ENCODE results near the gene CHST8. TPM values are rescaled to one million over a fixed set of nuclear protein-coding genes. Genes with fewer than 3 reads are reported as not detected.

CHST8 gene
- total and polyA plus RNA-seq, 2 donors from 2014 or later = 0.28 TPM; not detected in 1

DNA sequence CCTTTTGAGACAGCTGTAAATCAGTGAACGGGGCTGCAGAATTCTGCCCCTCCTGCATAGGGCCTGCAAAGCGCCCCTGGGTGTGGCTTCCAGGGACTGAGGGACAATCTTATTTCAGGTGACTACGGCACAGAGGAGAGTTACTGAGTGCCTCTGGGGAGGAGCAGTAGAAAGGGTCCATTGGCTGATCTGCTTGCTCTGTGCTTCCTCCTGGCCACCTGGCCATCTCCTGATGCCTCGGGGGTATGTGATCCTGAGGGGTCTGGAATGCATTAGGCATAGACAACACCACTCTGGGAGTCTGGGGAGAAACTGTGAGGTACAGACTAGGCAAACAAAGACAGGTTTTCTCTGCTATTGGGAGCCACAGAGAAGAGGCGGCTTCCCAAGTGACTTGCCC lies 177.7 kb downstream of the CHST8 start:
- H3K4me3 ChIP-seq (ENCODE audit: low read length in 3 of 3) = no peak overlapping the region
- H3K4me1 ChIP-seq (ENCODE audit: control insufficient read depth in 2 of 3, insufficient read depth in 2 of 3, low read depth in 1 of 3, low read length in 3 of 3) = peaks cover 0 to 10% (median 7%) of the 10 kb centered on the region in 3 donors
- no peak for DNase-seq
- H3K27ac ChIP-seq (ENCODE audit: low read depth in 2 of 2, low read length in 2 of 2) = peak overlapping the region in 1 of 2 donors; percentile 2
- H3K9ac ChIP-seq (ENCODE audit: low read length in 3 of 3) = no peak overlapping the region
- peaks cover 0 to 3% (median 0%) of the 10 kb centered on the region in 3 donors for H3K36me3 ChIP-seq (ENCODE audit: control insufficient read depth in 2 of 3, insufficient read depth in 3 of 3, low read length in 3 of 3)
- intact Hi-C loops (cut with DNase I) = no loop called here
- no peaks in the 10 kb centered on the region for H3K27me3 ChIP-seq (ENCODE audit: control insufficient read depth, insufficient read depth, low read length)
- no peak for TF ChIP-seq CTCF (IDR thresholded peaks at IDR 0.05; ENCODE audit: borderline replicate concordance, extremely low read depth, insufficient read depth)
- no peak for FAIRE-seq
- no peaks in the 10 kb centered on the region for H3K9me3 ChIP-seq (ENCODE audit: control insufficient read depth in 2 of 3, insufficient read depth in 1 of 3, low read length in 3 of 3)

DNA sequence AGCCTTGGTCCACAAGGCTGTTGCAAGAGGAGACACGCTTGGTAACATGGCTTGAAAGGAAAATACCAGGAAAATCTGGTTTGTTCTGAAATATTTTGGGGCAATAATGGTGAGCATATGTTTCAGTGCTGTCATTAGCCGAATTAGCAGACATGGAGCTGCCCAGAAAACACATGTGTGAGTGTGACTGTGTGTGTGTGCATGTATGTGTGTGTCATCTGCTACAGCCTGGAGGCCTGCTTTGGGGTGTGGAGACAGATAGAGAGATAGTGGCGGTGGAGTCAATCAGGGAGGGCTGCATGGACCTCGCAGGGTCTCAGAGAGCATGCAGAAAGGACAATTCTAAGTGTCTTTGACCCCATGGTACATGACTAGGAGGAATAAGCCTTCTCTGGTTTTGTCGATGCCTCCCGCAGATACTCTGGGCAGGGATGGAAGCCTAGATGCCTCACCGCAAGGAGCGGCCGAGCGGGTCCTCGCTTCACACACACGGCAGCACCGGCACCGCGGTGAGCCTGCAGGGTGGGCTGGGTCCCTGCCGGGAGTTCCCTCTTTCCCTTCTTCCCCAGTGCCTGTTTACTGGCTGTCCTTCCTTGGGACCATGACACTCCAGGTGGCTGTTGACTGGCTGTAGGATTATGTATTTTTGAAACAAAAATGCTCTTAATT lies 178.4 kb downstream of the CHST8 start:
- peak in 1 of 5 donors; percentile 11 for DNase-seq
- Histone ChIP-seq H3K27me3 (ENCODE audit: control insufficient read depth, insufficient read depth, low read length) (no peaks in the 10 kb centered on the region), H3K4me1 (ENCODE audit: control insufficient read depth in 2 of 3, insufficient read depth in 2 of 3, low read depth in 1 of 3, low read length in 3 of 3) (peaks cover 0 to 9% (median 4%) of the 10 kb centered on the region in 3 donors), H3K9me3 (ENCODE audit: control insufficient read depth in 2 of 3, insufficient read depth in 1 of 3, low read length in 3 of 3) (no peaks in the 10 kb centered on the region), H3K36me3 (ENCODE audit: control insufficient read depth in 2 of 3, insufficient read depth in 3 of 3, low read length in 3 of 3) (peaks cover 0 to 3% (median 0%) of the 10 kb centered on the region in 3 donors), H3K27ac (ENCODE audit: low read depth in 2 of 2, low read length in 2 of 2) (no peak overlapping the region), H3K4me3 (ENCODE audit: low read length in 3 of 3) (no peak overlapping the region), H3K9ac (ENCODE audit: low read length in 3 of 3) (no peak overlapping the region)
- no peak for FAIRE-seq
- TF ChIP-seq CTCF (IDR thresholded peaks at IDR 0.05; ENCODE audit: borderline replicate concordance, extremely low read depth, insufficient read depth) = no peak
- intact Hi-C loops (cut with DNase I) = no loop called here

- FAIRE-seq = no peak
- DNase-seq = no peak
- H3K9ac ChIP-seq (ENCODE audit: low read length in 3 of 3) = no peak overlapping the region
- no peaks in the 10 kb centered on the region for H3K9me3 ChIP-seq (ENCODE audit: control insufficient read depth in 2 of 3, insufficient read depth in 1 of 3, low read length in 3 of 3)
- H3K4me3 ChIP-seq (ENCODE audit: low read length in 3 of 3) = no peak overlapping the region
- H3K36me3 ChIP-seq (ENCODE audit: control insufficient read depth in 2 of 3, insufficient read depth in 3 of 3, low read length in 3 of 3) = peaks cover 0 to 3% (median 0%) of the 10 kb centered on the region in 3 donors
- H3K27ac ChIP-seq (ENCODE audit: low read depth in 2 of 2, low read length in 2 of 2) = no peak overlapping the region
- H3K4me1 ChIP-seq (ENCODE audit: control insufficient read depth in 2 of 3, insufficient read depth in 2 of 3, low read depth in 1 of 3, low read length in 3 of 3) = peaks cover 0 to 9% (median 4%) of the 10 kb centered on the region in 3 donors
- intact Hi-C loops (cut with DNase I) = no loop called here
- TF ChIP-seq CTCF (IDR thresholded peaks at IDR 0.05; ENCODE audit: borderline replicate concordance, extremely low read depth, insufficient read depth) = no peak
- H3K27me3 ChIP-seq (ENCODE audit: control insufficient read depth, insufficient read depth, low read length) = no peaks in the 10 kb centered on the region
These were observed 179.7 kb downstream of the CHST8 start for GRCh38 chr19:33801411-33801810.
